CD4-positive, alpha-beta T cell treated with Interleukin-1 beta for 1 hour (primary cell): ENCODE measurements around the gene CCDC200.
"Not testable (repeated sequence)": the region's sequence is repeated elsewhere in the genome, so short reads cannot be mapped to it uniquely, and the experiment has no call there.

ENCODE experiments used
- DNase-seq, 2 donors: peaks; one replicate each; pipeline ENCODE4 v3.0.0-alpha.2; 2020 to 2022

Gene CCDC200

DNA sequence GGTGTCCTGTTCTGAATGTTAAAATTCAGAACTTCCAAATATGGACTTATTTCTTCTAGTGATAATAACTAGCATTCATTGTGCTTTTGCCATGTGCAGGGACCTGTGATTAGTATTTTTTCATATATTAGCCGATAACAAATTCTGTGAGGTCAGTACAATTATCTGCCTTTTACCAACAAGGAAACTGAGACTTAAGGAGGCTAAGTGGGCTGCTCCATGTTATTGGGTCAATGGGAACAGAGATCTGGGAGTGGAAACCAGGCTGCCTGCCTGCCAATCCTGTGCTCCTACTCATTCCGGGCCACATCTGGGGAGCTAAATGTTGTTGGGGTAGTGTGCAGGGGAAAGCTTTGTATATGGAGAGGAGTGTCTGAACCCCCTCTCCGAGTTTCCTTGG, 13.1 kb downstream of the CCDC200 start:
- DNase-seq = no peak

DNA sequence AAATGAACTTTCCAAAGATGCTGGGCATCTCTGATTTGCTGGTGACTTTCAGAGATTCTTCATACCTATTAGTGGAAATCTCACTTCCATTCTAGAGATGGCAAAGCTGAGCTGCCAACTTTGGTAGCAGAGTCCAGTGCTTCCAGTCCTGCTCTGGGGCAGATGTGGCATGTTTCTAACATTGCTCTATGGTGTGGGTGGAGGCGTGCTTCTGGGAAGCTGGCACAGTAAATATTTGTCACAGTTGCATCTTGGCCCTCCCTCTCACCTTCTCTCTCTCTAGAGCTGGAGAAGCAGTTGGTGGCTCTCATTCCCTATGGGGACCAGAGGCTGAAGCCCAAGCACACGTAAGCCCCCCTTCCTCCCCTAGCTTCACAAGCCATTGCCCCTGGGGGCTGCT, 14.9 kb downstream of the CCDC200 start:
- no peak for DNase-seq

DNA sequence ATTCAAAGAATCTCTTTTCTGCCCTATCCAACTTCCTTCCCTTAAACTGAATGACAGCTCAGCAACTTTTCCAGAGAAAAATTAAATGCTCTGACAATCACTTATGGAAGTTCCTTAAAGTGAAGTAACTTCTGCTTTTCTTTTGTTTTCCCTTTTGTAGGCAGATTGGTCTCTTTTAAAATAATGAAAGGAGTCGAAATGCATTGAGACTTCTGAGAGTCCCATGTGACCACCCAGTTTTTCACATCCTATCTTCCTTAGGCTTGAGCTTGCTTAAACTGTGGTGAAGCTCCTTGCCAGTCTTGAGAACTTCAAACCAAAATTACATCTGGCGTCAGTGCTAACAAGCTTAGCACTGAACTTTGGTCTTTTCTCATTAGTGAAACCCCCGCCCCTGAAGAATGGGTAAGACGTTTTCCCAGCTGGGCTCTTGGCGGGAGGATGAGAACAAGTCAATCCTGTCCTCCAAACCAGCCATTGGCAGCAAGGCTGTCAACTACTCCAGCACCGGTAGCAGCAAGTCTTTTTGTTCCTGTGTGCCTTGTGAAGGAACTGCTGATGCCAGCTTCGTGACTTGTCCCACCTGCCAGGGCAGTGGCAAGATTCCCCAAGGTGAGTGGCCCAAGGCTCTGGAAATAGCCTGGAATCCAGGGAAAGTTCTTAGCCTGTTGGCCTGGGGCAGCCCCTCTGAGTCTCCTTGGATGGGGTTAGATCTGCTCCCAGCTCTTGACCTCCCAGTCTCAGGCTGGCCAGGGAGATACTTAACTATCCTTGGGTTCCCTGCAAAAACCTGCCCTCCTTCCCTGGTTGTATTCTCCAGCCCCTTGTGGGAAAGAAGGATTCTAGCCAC, 15.6 kb downstream of the CCDC200 start:
- no peak for DNase-seq

DNA sequence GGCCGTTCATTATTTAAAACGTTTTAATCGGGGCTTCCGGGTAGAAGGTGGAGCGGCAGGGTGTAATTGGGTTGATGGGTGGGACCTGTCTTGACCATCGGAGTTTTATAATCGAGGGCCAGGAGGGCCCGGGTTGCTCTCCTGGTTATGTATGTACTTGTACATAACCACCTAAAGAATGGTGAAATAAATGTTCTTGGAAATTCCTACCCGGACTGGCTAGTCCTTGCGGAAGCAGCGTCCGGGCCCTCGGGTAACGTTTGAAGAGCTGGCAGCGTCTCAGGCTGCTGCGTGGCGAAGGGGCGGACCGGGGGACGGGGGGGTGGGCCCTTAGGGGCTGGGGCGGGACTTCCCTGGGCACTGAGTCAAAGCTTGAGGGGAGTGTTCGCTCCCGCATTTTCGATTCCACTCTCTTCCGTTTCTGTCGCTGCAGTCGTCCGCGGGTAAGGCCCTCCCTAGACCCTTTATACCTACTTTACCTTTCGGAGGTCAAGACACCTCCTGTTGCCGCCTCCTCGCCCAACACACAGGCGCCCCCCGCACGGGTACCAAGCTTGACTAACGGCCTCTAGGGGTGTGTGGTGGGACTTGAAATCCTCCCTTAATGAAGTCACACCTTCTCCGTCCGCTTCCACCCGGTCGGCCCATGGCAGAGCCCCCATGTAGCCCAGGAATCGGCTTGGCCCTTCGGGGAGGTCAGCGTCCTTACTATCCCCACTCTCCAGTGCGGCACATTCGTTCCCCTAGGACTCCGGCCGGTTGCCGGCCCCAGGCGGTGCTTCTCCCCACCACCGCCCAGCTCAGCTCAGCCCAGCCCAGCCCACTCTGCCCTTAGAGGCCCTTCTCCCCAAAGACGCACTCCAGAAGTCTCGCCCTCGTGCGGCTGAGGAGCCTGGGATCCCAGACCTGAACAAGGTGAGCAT, 16.7 kb downstream of the CCDC200 start, which contains the start of gene TMEM106A:
Gene TMEM106A, plus strand, starts transcription at position 396 of the 923 bp plus-strand sequence. CDS start 1,167 bp downstream, outside the sequence.
- peak; percentile 73 to 75 for DNase-seq

DNA sequence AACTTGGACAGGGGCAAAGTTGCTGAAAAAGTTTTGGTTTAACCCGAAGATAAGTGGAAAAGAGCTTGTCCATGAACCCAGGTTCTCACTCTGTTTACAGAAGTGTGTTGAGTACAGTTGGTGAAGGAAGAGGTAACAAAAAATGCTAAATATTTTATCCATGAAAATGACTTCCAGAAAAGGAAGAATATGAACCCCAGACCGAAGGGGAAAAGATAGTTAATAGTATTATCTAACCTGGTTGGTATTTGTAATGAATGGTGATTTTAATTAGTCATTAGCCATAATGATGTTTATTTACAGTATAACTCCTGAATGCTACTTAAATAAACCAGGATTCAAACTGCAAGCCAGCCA, 17.3 kb downstream of the CCDC200 start:
- DNase-seq = no peak

DNA sequence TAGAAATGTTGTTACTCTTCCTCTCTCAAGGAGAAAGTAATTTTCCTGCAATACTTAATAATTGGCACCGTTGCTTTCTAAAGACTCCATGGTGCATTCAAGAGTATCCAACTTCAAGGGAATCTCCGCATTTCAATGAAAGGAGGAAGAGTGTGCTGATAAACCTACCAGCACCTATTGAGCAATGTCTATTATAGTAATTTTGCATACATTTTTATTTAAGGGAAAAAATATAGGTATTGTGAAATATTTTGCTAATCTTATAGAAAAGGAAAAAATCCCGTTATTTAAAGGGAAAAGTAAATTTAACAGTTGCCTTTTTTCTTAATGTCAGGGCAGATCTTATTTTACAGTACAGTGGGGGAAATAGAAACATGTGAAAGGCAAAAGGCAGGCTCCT, 17.8 kb downstream of the CCDC200 start:
- no peak for DNase-seq

DNA sequence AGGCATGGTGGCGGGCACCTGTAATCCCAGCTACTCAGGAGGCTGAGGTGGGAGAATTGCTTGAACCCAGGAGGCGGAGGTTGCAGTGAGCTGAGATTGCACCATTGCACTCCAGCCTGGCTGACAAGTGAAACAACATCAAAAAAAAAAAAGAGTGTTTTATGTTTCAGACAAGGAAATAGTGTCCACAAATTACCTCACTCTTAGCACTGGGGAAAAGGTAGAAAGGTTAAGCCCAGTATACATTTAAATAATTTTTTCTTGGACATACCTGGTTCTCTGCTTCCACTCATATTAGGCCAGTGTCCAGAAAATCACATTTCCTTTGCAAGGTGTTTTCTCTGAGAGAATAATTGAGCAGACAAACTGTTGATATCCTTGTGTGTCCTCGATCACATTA, 25.4 kb downstream of the CCDC200 start:
- not testable (repeated sequence) for DNase-seq

DNA sequence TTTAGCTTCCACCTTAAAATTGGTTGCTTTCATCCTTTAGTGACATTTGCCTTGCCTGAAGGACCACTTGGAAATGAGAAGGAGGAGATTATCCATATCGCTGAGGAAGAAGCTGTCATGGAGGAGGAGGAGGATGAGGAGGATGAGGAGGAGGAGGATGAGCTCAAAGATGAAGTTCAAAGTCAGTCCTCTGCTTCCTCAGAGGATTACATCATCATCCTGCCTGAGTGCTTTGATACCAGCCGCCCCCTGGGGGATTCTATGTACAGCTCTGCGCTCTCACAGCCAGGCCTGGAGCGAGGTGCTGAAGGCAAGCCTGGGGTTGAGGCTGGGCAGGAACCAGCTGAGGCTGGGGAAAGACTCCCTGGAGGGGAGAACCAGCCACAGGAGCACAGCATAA, 28.3 kb downstream of the CCDC200 start:
- DNase-seq = no peak

DNA sequence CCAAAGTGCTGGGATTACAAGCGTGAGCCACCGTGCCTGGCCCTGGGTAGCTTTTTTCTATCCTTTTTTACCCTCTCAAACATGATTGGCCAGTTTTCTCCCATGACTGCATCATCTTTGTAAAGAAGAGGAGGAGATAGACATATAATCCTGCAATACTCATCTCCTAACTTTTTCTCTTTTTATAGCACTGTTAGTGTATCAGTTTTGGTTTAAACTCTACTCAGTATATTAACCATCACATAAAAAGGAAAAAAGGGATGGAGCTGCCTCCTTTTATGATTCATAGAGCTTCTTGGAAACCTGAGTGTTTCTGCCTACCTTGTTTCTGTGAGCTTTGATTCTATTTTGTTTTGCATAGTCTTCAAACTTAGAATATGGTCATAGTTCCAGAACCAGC, 28.8 kb downstream of the CCDC200 start:
- no peak for DNase-seq

DNA sequence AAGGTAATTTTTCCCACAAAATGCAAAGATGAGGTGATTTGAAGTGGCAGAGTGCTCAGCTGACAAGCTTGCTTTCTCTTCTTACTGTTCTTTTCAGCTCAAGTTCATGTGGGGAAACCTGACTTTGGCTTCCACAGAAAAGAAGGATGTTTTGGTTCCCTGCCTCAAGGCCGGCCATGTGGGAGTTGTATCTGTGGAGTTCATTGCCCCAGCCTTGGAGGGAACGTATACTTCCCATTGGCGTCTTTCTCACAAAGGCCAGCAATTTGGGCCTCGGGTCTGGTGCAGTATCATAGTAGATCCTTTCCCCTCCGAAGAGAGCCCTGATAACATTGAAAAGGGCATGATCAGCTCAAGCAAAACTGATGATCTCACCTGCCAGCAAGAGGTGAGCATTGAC, 35.2 kb downstream of the CCDC200 start:
- no peak for DNase-seq

DNA sequence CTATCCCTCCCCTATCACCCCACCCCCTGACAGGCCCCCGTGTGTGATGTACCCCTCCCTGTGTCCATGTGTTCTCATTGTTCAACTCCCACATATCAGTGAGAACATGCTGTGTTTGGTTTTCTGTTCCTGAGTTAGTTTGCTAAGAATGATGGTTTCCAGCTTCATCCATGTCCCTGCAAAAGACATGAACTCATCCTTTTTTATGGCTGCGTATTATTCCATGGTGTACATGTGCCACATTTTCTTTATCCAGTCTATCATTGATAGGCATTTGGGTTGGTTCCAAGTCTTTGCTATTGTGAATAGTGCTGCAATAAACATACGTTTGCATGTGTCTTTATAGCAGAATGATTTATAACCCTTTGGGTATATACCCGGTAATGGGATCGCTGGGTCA, 41.8 kb downstream of the CCDC200 start:
- DNase-seq = not testable (repeated sequence)

DNA sequence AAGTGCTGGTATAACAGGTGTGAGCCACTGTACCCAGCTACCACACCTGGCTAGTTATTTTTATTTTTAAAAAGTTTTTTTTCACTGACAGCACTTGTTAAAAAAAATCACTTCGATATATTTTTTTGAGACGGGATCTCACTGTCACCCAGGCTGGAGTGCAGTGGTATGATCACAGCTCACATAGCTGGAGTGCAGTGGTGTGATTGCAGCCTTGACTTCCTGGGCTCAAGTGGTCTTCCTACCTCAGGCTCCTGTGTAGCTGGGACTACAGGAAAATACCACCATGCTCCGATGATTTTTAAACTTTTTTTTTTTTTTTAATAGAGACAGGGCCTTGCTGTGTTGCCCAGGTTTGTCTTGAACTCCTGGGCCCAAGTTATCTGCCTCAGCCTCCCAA, 44.5 kb downstream of the CCDC200 start:
- DNase-seq = no peak

DNA sequence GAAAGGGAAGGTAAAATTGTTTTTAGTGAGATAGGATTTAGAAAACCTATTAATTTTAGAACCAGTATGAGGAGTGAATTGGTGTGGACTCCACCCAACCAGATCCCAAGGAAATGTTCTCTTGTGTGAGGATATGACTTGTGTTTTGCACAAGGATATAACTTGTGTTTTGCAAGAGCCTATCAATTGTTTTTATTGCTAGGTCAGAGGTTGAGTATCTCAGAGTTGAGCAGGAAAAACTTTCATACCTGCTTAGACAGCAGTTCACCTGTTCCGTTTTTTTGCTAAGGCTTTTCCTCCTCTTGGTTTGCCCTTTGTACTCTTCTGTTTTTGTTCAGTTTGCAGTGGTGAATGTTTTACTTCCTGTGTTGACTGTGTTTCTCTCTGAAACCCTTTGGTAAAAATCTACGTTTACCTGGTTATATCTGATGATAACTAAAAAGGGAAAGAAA, 52.3 kb downstream of the CCDC200 start:
- no peak for DNase-seq

DNA sequence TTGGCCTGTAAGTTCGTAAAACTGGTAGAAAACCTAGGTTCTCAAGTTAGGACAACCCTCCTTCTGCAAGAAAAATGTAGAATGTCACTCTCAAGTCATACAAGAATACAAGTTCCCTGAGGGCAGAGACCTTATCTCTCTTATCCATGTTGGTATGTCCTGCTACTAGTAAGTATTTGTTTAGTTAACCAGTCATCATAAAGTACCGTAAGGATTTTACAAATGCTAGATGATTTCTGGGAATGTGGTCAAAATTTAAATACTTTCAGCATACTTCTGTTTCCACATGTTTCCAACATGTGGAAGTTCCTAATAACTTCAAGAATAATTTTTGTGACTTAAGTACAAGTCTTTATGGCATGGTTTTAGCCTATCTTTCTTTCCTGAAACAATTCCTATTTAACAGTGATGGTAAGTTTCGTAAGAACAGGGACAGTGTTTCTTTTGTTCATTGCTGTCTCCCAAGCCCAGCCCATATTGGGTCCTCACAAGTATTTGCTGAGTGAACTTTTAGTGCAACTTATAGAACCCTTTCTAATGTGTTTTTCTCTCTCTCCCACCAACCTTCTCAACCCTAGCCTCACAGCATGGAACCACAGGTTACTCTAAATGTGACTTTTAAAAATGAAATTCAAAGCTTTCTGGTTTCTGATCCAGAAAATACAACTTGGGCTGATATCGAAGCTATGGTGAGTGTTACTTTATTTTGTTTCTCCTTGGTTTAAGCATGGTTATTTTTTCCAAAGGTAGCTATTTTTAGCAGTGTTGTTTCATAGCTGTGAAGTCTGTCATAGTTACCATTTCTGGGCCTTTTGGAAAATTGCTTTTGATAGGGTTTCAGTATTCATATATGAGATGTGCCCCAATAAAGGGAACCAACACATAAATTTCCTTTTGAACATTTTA, 53.0 kb downstream of the CCDC200 start:
- DNase-seq = no peak

DNA sequence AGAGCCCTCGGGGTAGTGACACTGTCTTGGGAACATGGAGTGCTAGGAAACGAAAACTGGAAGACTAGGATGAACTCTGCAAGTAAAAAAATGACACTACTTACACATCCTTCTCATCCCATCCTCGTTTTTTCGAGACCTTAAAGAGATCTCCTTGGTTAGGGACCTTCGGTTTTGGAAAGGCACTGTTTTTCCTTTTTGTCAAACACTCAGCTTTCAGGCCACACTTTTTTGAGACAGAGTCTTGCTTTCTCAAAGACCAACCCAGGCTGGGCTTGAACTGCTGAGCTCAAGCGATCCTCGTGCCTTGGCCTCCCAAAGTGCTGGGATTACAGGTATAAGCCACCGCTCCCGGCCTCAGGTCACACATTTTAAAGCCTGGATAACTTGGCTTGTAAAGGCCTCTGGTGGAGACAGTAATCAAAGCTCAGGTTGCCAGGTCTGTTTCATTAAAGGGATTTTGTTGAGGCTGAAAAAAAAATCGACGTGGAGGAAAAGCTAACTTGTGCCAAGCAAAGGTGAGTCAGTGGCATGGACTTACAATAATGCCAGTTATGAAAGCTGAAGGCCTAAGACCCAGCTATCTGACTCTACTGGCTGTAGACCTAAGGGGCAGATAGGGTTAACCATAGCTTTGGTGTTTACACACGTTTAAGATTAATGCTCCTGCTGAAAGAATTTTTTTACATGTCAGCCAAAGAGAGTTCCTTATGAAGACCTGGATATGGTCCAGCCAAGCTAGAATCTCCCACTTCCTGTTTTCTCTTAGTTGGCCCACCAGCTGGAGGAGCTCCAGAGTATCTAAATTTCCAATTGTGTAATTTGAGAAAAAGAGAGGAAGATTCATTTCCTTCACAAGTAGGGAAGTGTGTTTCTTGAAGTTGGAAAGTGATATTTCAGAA, 56.6 kb downstream of the CCDC200 start:
- DNase-seq = peak; percentile 21 to 23
